ENCODE data around the gene CILP2.

Gene CILP2

DNA sequence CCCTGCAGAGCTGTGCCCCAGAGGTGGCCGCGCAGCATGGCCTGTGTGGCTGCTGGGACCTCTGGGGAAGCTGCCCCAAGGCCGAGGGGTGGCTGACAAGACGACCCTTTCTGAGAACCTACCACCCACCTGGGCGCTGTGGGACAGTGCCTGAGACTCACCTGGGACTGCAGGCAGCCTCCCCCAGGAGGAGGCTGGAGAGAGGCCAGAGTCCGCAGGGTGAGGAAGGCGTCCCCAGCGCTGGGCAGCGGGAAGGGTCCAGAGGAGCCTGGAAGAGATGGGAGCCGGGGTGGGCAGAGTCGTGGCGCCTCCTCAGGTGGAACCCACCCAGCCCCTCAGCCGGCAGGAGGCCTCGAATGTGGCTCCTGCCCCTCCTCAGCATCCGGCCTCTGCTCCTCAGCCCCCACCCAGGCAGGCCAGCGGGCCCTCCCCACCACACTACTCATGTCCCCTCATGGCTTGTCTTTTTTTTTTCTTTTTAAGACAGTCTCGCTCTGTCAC, 25.3 kb downstream of the CILP2 start:
- DNase-seq (ENCODE audit: low read depth in 2 of 2) = no peak

DNA sequence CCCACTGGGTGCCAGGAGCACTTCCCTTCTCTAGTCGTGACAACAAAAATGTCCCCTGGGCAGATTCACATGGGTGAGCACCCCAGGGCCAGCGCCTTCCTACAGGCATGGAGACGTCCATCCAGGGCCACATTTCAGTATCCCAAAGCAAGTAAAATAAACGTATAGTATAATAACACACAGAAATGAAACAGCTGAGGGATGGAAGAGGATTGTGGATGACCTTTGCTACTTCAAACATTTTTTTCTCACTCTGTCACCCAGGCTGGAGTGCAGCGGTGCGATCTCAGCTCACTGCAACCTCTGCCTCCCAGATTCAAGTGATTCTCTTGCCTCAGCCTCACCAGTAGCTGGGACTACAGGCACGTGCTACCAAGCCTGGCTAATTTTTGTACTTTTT, 28.2 kb downstream of the CILP2 start:
- no peak for DNase-seq (ENCODE audit: low read depth in 2 of 2)

DNA sequence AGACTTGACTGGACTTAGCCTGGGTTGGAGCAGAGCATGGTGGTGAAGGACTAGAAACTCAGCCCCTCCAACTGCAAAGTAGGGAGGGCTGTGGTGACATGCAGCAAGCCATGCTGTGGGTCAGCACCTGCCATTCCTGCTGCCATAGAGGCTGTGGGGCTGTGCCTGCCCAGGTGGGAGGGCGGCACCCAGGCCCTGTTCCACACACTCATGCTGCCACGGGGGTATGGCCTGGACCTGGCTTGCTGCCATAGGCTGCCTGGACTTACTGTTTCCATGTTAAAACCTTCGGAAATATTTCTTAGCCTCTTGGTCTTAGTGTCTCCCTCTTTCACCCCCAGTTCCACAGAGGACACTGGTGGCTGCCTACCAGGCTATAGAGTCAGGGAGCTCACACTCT, 29.3 kb downstream of the CILP2 start:
- no peak for DNase-seq (ENCODE audit: low read depth in 2 of 2)

DNA sequence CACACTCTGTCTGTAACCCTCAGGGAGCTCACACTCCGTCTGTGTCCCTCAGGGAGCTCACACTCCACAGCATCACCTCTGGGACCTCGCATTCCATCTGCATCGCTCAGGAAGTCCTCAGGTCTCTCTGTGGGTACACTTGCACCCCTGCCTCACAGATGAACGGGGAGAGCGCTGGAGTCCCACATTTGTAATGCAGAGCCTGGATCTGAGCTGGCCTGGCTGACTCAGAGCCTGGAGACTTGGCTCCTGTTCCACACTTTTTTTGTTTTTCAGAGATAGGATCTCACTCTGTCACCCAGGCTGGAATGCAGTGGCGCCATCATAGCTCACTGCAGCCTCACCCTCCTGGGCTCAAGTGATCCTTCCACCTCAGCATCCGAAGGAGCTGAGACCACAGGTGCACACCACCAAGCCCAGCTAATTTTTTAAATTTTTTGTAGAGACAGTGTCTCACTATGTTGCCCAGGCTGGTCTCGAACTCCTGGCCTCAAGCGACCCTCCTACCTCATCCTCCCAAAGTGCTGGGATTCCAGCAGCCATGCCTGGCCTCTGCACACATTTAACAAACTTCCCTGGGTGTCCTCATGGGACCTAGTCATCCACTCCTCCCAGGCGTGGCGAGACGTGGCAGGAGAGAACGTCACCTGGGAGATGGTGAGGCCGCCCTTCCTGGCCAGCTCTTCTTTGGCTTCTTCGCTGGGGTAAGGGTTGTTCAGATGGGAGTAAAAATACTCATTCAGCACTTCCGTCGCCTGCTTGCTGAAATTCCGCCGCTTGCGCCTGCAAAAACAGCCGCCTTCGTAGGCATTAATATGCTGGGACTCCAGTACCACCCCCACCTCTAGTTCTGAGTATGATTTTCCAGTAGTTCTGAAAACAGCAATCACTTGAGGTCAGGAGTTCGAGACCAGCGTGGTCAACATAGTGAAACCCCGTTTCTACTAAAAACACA, 31.0 kb downstream of the CILP2 start:
- peak in 1 of 2 experiments; percentile 13 for DNase-seq (ENCODE audit: low read depth in 2 of 2)

DNA sequence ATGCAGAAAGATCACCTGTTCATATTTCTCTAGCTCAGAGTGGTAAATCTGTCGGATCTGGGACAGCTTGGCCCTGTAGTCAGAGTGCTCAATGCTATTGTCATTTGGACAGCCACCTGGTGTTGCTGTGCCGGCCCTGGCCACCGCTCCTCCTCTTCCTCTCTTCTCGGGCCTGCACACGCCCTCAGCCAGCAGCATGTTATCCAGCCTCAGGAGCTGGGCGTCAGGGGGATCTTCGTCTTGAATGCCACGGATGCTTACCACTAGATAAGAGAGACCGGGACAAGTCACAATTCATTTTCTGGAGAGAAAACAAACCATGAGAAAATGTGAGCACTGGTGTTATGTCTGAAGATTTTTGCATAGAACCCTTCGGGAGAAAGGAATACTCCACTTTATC, 32.5 kb downstream of the CILP2 start:
- no peak for DNase-seq (ENCODE audit: low read depth in 2 of 2)

DNA sequence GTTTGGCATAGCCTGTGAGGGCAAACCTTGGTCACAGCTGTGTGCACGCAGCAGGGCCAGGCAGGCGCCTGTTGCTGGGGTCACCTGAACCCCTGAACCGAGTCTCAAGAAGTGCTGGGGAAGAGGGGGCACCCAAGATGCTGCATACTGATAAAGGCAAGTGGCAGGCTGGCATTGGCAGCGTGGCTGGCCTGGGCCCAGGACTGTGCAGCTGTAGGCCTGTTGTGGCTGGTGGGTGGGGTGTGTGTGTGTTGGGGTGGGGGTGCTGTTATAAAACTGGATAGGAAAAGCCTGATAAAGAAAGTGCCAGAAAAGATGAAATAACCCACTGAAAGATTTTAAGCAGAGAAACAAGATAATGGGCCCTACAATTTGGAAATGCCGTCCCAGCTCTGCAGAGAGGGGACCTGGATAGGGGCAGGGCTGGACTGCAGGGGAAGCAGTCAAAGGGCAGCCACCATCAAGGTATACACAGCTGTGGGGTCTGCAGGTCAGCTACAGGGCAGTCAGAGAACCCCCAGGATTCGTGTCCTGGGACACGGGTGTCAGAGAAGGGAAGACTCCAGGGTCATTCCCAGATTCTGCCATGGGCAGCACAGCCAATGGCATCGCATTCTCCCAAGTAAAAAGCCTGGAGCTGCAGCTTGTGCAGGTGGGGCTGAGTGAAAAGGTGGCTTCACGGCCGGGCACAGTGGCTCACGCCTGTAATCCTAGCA, 33.2 kb downstream of the CILP2 start:
- no peak for DNase-seq (ENCODE audit: low read depth in 2 of 2)

DNA sequence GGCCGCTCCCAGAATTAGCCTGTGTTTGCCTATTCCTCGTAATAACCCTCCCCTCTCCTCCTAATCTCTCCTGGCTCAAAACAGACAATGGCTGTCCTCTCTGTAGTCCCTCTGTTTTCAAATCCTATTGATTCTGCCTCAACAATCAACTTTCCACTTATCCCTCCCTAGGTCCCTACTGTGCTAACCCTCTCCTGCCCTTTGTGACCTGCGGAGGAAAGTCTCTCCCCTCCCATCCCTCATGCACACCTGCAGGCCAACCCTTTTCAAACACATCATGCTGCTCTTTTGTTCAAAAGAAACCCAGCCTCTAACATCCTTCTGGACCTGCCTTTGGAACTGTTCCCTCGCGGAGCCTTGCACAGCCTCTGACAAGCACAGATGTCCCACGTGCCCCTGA, 37.3 kb downstream of the CILP2 start:
- DNase-seq (ENCODE audit: low read depth in 2 of 2) = no peak

DNA sequence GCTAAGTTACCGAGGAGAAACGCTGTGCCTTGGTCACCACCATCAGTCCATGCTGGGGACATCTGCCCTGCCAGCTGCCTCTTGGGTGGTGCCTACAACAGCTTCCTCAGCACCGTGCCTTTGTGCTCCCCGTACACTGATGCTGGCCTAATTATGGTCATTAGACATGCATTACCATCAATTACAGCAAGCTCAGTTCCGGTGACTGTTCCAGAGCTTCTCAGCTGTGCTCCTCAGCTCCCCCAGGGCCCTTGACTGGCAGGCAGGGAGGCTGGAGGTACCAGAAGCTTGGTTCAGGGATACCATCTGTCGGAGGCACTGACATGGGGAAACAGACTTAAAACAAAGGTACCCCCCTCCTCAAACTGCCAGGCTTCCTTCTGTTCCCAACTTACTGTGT, 40.2 kb downstream of the CILP2 start:
- no peak for DNase-seq (ENCODE audit: low read depth in 2 of 2)

DNA sequence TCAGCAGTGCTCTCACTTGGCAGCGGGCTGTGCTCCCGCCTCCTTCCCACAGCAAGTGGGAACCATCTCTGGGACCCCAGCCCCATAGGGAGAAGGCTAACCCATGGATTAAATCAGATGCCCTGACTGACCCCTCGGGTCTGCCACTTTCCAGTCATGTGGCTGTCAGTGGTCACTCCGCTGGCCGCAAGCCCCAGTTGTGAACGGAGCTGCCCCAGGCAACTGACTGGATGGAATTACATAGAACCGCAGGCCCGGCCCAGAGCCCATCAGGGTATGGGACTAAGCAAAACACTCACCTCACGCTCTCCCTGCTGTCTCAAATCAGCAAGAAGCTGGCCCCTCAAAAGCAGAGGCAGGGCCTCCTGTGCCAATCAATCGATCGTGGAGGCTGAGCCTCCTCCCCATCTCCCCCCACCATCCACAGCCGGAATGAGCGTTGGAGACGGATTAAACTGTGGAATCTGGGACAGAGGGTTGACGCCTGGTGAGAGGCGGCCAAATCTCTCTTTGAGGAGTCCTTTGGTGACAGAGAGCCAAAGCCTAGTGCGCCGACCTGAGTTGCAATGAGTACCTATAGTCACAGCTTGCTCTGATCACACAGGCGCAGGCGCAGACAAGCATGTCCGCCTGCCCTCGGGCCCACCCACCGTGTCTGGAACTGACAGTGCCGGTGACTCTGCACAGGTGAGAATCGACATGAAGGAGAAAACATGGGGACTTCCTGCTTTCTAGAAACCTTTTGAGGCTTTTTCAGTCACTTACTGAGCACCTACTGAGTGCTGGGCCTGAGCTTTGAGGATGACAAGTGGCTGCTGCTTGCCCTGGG, 41.7 kb downstream of the CILP2 start:
- DNase-seq (ENCODE audit: low read depth in 2 of 2) = no peak

DNA sequence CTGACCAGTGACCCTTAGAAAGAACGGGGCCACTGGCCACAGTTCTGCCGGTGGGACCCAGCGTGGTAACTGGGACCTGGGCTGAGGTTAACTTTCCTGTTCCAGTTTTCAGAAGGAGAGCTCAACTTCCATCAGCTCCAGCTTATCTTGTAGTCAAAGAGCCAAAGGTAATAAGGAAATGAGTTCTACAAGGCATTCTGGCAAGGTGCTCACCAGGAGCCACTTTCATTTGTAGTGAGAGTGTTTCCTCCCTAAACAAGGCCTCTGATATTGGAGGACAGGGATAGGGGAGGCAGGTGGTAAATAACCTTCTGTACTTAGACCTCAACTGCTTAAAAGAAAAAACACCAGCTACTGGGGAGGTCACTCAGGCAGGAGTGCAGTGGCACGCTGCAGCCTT, 42.4 kb downstream of the CILP2 start:
- no peak for DNase-seq (ENCODE audit: low read depth in 2 of 2)

DNA sequence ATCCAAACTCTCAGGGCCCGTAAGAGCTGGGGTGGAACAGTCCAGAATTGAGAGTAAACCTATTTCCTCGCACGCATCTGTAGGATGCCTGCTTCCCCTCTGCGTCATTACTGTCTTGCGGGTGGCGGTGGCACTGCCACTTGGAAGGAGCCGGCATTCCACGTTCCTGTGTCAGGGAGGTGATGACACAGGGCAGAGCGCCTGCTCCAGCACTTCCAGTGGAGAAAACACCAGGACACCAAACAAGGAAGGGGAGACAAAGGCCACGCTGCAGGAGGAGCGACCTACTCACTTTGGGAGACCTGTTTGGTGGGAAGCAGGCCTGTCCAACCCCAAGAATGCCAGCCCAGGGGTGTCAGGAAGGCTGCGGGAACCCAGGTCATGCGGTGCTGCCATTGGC, 43.3 kb downstream of the CILP2 start:
- no peak for DNase-seq (ENCODE audit: low read depth in 2 of 2)

DNA sequence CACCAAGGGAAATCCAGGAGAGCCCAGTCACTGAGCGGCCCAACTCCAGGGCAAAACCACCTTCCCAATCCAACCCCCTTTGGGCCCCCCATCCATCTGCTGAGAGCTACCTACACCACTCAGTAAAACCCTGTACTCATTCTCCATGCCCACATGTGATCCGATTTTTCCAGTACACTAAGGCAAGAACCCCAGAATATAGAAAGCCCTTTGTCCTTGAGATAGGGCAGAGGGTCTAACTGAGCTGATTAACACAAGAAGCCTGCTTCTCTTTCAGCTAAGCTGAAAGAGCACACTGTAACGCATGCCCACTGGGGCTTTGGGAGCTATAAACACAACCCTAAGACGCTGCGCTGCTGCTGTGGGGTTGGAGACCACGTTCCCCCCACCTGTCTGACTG, 44.4 kb downstream of the CILP2 start:
- DNase-seq (ENCODE audit: low read depth in 2 of 2) = no peak

DNA sequence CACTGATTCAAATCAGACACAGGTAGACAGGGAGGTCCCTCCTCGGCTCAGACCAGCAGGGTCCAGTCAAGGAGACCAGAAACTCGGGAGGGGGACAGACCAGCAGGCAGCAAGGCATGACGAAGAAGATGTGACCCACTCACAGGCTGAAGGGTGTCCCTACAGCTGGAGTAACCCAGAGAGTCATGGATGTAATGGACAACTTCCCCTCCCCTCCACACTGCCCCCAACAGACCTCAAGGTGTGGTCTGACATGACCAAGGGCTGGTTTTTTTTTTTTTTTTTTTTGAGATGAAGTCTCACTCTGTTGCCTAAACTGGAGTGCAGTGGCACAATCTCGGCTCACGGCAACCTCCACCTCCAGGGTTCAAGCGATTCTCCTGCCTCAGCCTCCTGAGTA, 46.3 kb downstream of the CILP2 start:
- no peak for DNase-seq (ENCODE audit: low read depth in 2 of 2)

DNA sequence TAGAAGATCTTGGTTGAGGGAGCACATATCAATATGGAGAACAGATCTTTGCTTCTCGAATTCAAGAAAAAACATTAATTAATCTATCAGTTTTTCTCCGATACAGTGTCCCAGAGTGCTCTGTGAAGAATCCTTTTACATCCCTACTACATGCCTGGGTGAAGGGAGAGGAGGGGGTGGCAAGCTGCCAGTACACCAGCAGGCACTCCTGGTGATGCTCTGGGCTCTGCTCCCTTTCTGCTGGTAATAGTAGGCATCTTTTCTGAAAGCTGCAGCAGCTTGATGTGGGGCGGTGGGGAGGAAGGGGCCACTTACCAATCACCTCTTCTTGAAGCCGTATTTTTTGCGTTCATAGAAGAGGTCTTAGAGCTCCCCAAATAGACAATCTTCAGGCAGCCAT, 49.7 kb downstream of the CILP2 start:
- no peak for DNase-seq (ENCODE audit: low read depth in 2 of 2)

DNA sequence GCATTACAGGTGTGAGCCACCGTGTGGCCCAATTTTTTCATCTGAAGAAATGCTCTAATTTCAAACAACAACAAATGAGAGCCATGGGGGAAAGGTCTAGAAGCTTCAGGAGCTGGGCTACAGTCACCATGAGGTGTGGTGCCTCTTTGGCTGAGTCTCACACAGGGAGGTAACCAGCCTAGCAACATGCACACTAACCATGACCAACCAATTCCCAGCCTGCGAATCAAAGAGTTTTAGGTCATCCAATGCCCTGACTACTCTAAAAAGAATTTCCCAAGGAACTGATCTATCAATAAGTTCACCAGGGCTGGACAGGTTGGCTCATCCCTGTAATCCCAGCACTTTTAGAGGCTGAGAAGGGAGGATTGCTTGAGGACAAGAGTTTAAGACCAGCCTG, 50.5 kb downstream of the CILP2 start:
- DNase-seq (ENCODE audit: low read depth in 2 of 2) = no peak

DNA sequence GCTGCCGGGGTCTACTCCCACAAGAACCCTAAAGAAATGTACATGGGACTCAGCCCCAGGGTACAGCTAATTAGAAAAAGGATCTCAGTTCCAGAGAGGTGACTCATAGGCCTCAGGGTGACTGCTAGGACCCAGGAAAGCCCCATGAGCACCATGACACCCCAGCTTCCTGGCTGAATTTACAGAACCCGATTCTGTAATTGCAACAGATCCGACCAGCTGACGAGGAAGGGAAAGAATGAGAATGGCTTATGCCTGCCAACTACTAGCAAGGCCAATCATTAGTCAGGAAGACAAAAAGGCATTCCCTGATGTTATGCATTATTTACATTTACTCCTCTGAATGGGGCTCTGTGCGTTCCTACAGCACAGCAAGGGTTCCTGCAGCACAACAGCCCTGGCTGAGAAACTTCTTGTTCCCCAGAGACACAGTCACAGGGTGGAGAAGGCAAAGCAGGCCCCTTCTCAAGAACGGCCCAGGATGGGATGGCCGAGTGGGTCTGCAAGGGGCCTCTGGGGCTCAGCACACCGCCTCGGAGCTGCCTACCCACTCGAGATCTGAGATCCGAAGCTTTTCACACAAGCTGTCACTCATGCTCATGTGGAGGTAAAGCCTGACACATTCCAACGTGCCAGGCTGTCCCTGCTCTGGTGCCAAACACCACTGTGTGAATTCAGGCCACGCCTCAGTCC, 53.2 kb downstream of the CILP2 start:
- peak; percentile 37 to 51 for DNase-seq (ENCODE audit: low read depth in 2 of 2)

DNA sequence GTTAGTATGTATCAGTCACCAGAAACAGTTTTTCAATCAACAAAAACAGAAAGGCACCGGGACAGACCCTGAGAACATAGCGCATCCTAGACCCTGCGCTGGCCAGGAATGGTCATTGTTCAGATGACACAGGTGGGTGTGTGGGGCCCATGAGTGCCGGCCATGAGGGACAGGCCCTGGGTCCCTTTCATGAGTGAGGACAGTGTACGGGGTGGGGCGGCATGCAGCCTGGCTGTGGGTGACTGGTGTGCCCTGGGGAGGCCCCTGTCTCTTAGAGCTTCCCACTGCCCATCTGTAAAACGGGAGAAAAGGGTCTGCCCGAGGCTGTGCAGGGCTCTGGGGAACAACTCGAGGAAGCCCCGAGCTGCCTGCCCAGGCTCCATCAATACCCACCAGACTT, 54.6 kb downstream of the CILP2 start:
- DNase-seq (ENCODE audit: low read depth in 2 of 2) = no peak

DNA sequence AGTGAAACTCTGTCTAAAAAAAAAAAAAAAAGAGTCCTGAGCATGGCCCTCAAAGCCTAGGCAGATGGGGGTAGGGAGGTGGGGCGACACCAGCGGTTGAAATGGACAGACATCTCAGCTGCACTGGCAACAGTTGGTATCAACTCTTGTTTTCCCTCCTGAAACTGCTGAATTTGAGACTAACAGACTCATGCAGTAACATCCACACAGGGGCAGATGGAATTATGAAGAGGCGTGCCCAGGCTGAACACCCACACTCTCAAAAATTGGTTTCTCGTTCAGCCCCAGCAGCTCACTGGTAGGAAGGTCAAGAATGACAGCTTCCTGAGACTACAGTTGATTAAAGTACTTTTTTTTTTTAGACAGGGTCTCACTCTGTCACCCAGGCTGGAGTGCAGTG, 56.3 kb downstream of the CILP2 start:
- DNase-seq (ENCODE audit: low read depth in 2 of 2) = no peak

DNA sequence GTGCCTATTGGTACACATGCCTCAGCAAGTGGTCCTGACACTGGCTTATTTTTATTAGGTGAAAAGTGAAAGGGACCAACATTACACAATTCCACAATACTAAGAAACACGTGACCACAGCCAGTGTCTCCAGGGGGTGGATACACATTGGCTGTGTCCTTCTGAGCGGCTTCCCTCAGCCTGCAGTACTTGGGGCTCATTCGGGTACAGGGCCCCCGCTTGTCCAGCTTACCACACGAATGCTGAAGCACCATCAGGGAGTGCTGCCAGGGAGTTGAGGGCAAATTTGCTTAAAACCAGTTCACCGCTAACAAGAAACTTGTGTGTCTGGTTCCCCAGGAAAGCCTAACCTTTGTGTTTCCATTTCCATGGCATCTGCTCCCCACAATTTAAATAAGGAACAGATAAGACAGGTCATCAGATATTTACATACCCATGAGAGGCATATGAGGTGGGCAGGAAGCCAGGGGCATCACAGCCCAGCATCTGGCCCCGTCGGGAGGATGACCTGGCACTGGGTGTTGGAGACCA, 57.2 kb downstream of the CILP2 start:
- DNase-seq (ENCODE audit: low read depth in 2 of 2) = no peak

Data from stimulated activated CD4-positive, alpha-beta T cell treated with anti-CD3 and anti-CD28 coated beads, Interleukin-12 subunit alpha, Interleukin-12 subunit beta, amount 100 ng/mL, for 24 hours (primary cell).